Measurements from ENCODE around the gene TBC1D1. TPM values are rescaled to one million over a fixed set of nuclear protein-coding genes. Genes with fewer than 3 reads are reported as not detected.

Gene TBC1D1
- total RNA-seq, 1 donor from 2014 or later, result 113 TPM

DNA sequence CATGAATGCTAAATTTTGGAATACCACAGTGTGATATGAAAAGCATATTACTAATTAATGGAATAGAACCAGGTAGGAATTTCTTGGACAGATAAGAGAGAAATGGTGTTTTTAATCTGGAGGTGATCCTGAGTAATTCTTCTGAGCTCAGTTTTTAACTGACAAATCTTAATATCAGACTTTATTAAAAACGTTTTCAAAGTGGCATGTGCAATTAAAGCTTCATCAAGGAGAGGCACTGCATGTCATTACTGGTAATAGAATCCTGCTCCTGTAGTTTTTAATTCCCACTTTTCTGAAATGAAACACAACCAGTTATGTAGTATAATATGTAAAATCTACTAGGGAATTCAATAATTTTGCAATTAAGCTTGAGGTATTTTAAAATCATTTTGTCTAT is 62.3 kb downstream of the TBC1D1 start:
- no peak for DNase-seq (ENCODE audit: low read depth, low spot score)
- Mint-ChIP-seq H3K36me3 (ENCODE audit: low read depth) (no peaks in the 10 kb centered on the region), H3K9me3 (peaks cover 8% of the 10 kb centered on the region), H3K4me1 (no peaks in the 10 kb centered on the region), H3K4me3 (no peak overlapping the region), H3K27me3 (ENCODE audit: low read depth) (no peaks in the 10 kb centered on the region), H3K27ac (ENCODE audit: unreplicated experiment) (no peak overlapping the region)
- no peak for TF ChIP-seq CTCF (conservative IDR thresholded peaks at IDR 0.05)

DNA sequence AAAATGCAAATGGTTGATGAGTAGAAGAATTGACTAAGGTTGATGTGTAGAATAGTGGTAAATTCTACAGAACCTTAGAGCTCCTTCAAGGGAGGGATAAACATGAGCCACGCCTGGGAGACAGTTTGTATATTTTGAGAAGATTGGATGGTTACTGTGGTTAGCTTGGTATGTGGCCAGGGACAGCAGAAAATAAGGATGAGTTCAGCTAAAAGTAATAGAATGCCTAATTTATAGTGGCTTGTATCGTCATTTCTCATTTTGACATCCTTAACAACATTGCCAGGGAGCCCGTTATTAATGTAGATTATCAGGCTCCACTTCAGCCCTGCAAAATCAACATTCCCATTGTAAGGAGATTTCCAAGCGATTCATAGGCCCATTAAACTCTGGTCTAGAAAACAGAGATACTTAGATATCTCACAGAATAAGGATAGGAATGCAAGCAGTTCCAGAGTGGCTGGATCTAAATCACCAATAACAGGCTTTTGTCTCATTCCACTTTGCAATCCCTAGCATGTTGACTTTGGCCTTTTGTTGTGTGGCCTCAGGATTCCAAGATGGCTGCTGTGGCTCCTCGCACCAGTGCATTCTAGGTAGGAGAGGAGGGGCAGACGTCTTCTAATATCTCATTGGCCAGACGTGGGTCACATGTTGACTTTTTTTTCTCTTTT is 62.9 kb downstream of the TBC1D1 start:
- no peak overlapping the region for H3K4me3 Mint-ChIP-seq

GRCh38 chr4:37956941-37957340 is 66.1 kb downstream of the TBC1D1 start:
- TF ChIP-seq CTCF (conservative IDR thresholded peaks at IDR 0.05), result no peak
- no peak for DNase-seq (ENCODE audit: low read depth, low spot score)
- Mint-ChIP-seq H3K36me3 (ENCODE audit: low read depth) (no peaks in the 10 kb centered on the region), H3K4me3 (no peak overlapping the region), H3K27ac (ENCODE audit: unreplicated experiment) (no peak overlapping the region), H3K9me3 (peaks cover 7% of the 10 kb centered on the region), H3K4me1 (peaks cover 6% of the 10 kb centered on the region), H3K27me3 (ENCODE audit: low read depth) (no peaks in the 10 kb centered on the region)

More for the DNA sequence above, 62.9 kb downstream of the TBC1D1 start:
- Mint-ChIP-seq H3K9me3 (peaks cover 6% of the 10 kb centered on the region), H3K27ac (ENCODE audit: unreplicated experiment) (no peak overlapping the region), H3K36me3 (ENCODE audit: low read depth) (no peaks in the 10 kb centered on the region), H3K27me3 (ENCODE audit: low read depth) (no peaks in the 10 kb centered on the region), H3K4me1 (peaks cover under 1% of the 10 kb centered on the region)
- no peak for DNase-seq (ENCODE audit: low read depth, low spot score)
- TF ChIP-seq CTCF (conservative IDR thresholded peaks at IDR 0.05), result no peak

- Mint-ChIP-seq H3K4me1 (peaks cover 6% of the 10 kb centered on the region), H3K27me3 (ENCODE audit: low read depth) (no peaks in the 10 kb centered on the region), H3K27ac (ENCODE audit: unreplicated experiment) (no peak overlapping the region), H3K36me3 (ENCODE audit: low read depth) (no peaks in the 10 kb centered on the region), H3K4me3 (no peak overlapping the region), H3K9me3 (peaks cover 8% of the 10 kb centered on the region)
- no peak for TF ChIP-seq CTCF (conservative IDR thresholded peaks at IDR 0.05)
- no peak for DNase-seq (ENCODE audit: low read depth, low spot score)
Measured at GRCh38 chr4:37958932-37959331, 68.0 kb downstream of the TBC1D1 start.

GRCh38 chr4:37960098-37960497 is 69.2 kb downstream of the TBC1D1 start, which contains the start of gene PTTG2:
Gene PTTG2 (plus strand): TSS chr4:37960398. CDS start chr4:37960435, 37 bp downstream.
- no peak for TF ChIP-seq CTCF (conservative IDR thresholded peaks at IDR 0.05)

More at GRCh38 chr4:37960098-37960497, 69.2 kb downstream of the TBC1D1 start, which contains the start of gene PTTG2:
- Mint-ChIP-seq H3K36me3 (ENCODE audit: low read depth) (no peaks in the 10 kb centered on the region), H3K9me3 (peaks cover 3% of the 10 kb centered on the region), H3K27ac (ENCODE audit: unreplicated experiment) (no peak within 1 kb of the TSS), H3K4me1 (peaks cover 6% of the 10 kb centered on the region), H3K4me3 (no peak within 1 kb of the TSS), H3K27me3 (ENCODE audit: low read depth) (no peaks in the 10 kb centered on the region)
- DNase-seq (ENCODE audit: low read depth, low spot score), result no peak
